Measurements from ENCODE around the gene LAPTM5.

- no peak for TF ChIP-seq EZH2 (IDR thresholded peaks at IDR 0.05; ENCODE audit: insufficient read depth, low read length)
- TF ChIP-seq CTCF (IDR thresholded peaks at IDR 0.05; ENCODE audit: insufficient read depth, low read depth, low read length) = no peak
Measured at GRCh38 chr1:30788580-30789387, 31.2 kb upstream of the LAPTM5 start.
